HEK293 (cell line): Measurements from ENCODE around the gene IL21.

Experiments
- ZBTB48 ChIP-seq: fragments of 450-650 bp; formaldehyde crosslinking; IDR thresholded peaks from 2 replicates; pipeline ENCODE4 v1.5.1; 2016; ENCODE audit warnings: missing biosample characterization, missing genetic modification characterization
- ZFP3 ChIP-seq: fragments of 450-650 bp; formaldehyde crosslinking; IDR thresholded peaks from 2 replicates; pipeline ENCODE4 v1.5.1; 2016; ENCODE audit warnings: low read depth, missing biosample characterization, missing genetic modification characterization
- ZNF23 ChIP-seq: fragments of 450-650 bp; formaldehyde crosslinking; IDR thresholded peaks from 2 replicates; pipeline ENCODE4 v1.5.1; 2016; ENCODE audit warnings: missing biosample characterization, missing genetic modification characterization, borderline replicate concordance
- ZNF658 ChIP-seq: fragments of 450-650 bp; formaldehyde crosslinking; IDR thresholded peaks from 2 replicates; pipeline ENCODE4; 2016; ENCODE audit warnings: missing biosample characterization, missing genetic modification characterization
- TF ChIP-seq, protein P1 (sequence below): fragments of 450-650 bp; formaldehyde crosslinking; IDR thresholded peaks from 2 replicates; pipeline ENCODE4 v1.5.1; 2016; ENCODE audit warnings: missing biosample characterization, missing genetic modification characterization
- TF ChIP-seq, protein P2 (sequence below): fragments of 450-650 bp; formaldehyde crosslinking; IDR thresholded peaks from 2 replicates; pipeline ENCODE4 v1.5.1; 2017; ENCODE audit warnings: missing biosample characterization, missing genetic modification characterization
- TF ChIP-seq, protein P3 (sequence below): fragments of 450-650 bp; formaldehyde crosslinking; IDR thresholded peaks from 2 replicates; pipeline ENCODE4 v1.5.1; 2016; ENCODE audit warnings: missing biosample characterization, missing genetic modification characterization

DNA sequence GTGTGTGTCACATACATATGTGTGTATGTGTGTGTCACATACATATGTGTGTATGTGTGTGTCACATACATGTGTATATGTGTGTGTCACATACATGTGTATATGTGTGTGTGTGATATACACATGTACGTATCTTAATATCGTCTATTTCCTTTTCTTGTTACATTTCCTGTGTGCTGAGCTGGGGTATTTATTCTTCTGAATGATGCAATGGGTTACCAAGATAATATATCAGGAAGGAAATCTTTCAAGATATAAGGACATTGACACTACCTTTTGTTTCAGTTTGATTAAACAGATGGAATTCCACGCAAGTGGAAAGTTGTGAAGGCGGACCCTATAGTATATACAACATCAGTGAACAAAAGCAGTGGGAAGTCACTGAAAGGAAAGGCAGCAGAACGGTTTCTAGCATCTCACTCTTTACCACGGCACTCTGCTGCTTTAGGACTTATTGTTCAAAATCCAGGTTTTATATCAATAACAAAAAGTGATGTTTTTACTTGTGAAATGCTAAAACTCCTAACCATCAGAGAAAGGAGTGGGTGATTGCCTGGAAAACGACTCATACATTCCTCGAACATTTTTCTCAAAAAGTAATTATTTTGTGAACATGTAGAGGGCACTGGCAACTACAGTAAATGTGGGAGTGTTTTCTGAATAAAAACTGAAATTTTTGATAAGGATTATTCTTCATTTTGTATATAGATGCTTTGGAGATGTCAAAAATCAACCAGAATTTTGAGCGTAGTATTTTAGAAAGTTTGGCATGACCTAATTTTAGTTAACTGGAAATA, 43.1 kb upstream of the IL21 start:
- TF ChIP-seq ZNF23 (tag by site-specific recombination) = no peak
- no peak for TF ChIP-seq ZBTB48 (tag by site-specific recombination)
- TF ChIP-seq, protein P1, sequence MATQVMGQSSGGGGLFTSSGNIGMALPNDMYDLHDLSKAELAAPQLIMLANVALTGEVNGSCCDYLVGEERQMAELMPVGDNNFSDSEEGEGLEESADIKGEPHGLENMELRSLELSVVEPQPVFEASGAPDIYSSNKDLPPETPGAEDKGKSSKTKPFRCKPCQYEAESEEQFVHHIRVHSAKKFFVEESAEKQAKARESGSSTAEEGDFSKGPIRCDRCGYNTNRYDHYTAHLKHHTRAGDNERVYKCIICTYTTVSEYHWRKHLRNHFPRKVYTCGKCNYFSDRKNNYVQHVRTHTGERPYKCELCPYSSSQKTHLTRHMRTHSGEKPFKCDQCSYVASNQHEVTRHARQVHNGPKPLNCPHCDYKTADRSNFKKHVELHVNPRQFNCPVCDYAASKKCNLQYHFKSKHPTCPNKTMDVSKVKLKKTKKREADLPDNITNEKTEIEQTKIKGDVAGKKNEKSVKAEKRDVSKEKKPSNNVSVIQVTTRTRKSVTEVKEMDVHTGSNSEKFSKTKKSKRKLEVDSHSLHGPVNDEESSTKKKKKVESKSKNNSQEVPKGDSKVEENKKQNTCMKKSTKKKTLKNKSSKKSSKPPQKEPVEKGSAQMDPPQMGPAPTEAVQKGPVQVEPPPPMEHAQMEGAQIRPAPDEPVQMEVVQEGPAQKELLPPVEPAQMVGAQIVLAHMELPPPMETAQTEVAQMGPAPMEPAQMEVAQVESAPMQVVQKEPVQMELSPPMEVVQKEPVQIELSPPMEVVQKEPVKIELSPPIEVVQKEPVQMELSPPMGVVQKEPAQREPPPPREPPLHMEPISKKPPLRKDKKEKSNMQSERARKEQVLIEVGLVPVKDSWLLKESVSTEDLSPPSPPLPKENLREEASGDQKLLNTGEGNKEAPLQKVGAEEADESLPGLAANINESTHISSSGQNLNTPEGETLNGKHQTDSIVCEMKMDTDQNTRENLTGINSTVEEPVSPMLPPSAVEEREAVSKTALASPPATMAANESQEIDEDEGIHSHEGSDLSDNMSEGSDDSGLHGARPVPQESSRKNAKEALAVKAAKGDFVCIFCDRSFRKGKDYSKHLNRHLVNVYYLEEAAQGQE = no peak
- no peak for TF ChIP-seq ZNF658 (tag by site-specific recombination)
- TF ChIP-seq ZFP3 (tag by site-specific recombination) = no peak
- TF ChIP-seq, protein P2, sequence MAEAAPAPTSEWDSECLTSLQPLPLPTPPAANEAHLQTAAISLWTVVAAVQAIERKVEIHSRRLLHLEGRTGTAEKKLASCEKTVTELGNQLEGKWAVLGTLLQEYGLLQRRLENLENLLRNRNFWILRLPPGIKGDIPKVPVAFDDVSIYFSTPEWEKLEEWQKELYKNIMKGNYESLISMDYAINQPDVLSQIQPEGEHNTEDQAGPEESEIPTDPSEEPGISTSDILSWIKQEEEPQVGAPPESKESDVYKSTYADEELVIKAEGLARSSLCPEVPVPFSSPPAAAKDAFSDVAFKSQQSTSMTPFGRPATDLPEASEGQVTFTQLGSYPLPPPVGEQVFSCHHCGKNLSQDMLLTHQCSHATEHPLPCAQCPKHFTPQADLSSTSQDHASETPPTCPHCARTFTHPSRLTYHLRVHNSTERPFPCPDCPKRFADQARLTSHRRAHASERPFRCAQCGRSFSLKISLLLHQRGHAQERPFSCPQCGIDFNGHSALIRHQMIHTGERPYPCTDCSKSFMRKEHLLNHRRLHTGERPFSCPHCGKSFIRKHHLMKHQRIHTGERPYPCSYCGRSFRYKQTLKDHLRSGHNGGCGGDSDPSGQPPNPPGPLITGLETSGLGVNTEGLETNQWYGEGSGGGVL (tag by site-specific recombination) = no peak
- TF ChIP-seq, protein P3, sequence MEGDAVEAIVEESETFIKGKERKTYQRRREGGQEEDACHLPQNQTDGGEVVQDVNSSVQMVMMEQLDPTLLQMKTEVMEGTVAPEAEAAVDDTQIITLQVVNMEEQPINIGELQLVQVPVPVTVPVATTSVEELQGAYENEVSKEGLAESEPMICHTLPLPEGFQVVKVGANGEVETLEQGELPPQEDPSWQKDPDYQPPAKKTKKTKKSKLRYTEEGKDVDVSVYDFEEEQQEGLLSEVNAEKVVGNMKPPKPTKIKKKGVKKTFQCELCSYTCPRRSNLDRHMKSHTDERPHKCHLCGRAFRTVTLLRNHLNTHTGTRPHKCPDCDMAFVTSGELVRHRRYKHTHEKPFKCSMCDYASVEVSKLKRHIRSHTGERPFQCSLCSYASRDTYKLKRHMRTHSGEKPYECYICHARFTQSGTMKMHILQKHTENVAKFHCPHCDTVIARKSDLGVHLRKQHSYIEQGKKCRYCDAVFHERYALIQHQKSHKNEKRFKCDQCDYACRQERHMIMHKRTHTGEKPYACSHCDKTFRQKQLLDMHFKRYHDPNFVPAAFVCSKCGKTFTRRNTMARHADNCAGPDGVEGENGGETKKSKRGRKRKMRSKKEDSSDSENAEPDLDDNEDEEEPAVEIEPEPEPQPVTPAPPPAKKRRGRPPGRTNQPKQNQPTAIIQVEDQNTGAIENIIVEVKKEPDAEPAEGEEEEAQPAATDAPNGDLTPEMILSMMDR (tag by site-specific recombination) = no peak
